NCI-H2081 (cell line): ENCODE results near the gene TBC1D32.
"Not testable (repeated sequence)": the region's sequence is repeated elsewhere in the genome, so short reads cannot be mapped to it uniquely, and the experiment has no call there.

Source experiments
- DNase-seq, 2 experiments: peaks; one replicate each; lab custom pipeline; 2025; lab: John Stamatoyannopoulos, UW

Gene TBC1D32

GRCh38 chr6:121333196-121333595, 1.1 kb downstream of the TBC1D32 start:
- no peak for DNase-seq

- no peak for DNase-seq
Observed at GRCh38 chr6:121330516-121330915, 3.8 kb downstream of the TBC1D32 start.

- no peak for DNase-seq
Observed at GRCh38 chr6:121321282-121321681, 13.0 kb downstream of the TBC1D32 start.

- DNase-seq = no peak
Observed at GRCh38 chr6:121319603-121320002, 14.7 kb downstream of the TBC1D32 start.

GRCh38 chr6:121319112-121319553, 15.1 kb downstream of the TBC1D32 start:
- no peak for DNase-seq

- no peak for DNase-seq
Observed at GRCh38 chr6:121314381-121315112, 19.7 kb downstream of the TBC1D32 start.

GRCh38 chr6:121311814-121312213, 22.5 kb downstream of the TBC1D32 start:
- DNase-seq = not testable (repeated sequence)

GRCh38 chr6:121310495-121310894, 23.8 kb downstream of the TBC1D32 start:
- DNase-seq = no peak

- no peak for DNase-seq
Observed at GRCh38 chr6:121309768-121310469, 24.4 kb downstream of the TBC1D32 start.

GRCh38 chr6:121305957-121306607, 28.2 kb downstream of the TBC1D32 start:
- peak in 1 of 2 experiments; percentile 22 for DNase-seq

GRCh38 chr6:121302882-121303281, 31.4 kb downstream of the TBC1D32 start:
- no peak for DNase-seq

- not testable (repeated sequence) for DNase-seq
Observed at GRCh38 chr6:121301156-121301555, 33.1 kb downstream of the TBC1D32 start.

- no peak for DNase-seq
Observed at GRCh38 chr6:121297694-121298093, 36.6 kb downstream of the TBC1D32 start.

GRCh38 chr6:121285041-121285440, 49.2 kb downstream of the TBC1D32 start:
- no peak for DNase-seq

- DNase-seq = no peak
Observed at GRCh38 chr6:121274666-121275295, 59.5 kb downstream of the TBC1D32 start.

- DNase-seq = no peak
Observed at GRCh38 chr6:121263742-121264141, 70.5 kb downstream of the TBC1D32 start.

GRCh38 chr6:121260651-121261102, 73.6 kb downstream of the TBC1D32 start:
- no peak for DNase-seq

GRCh38 chr6:121247386-121247785, 86.9 kb downstream of the TBC1D32 start:
- DNase-seq = no peak

- no peak for DNase-seq
Observed at GRCh38 chr6:121242386-121242785, 91.9 kb downstream of the TBC1D32 start.

- no peak for DNase-seq
Observed at GRCh38 chr6:121237859-121238258, 96.4 kb downstream of the TBC1D32 start.

GRCh38 chr6:121236984-121237383, 97.3 kb downstream of the TBC1D32 start:
- DNase-seq = no peak

GRCh38 chr6:121235386-121235785, 98.9 kb downstream of the TBC1D32 start:
- DNase-seq = no peak
